Measurements from ENCODE around the gene KLC4.
"Not testable (repeated sequence)": the region's sequence is repeated elsewhere in the genome, so short reads cannot be mapped to it uniquely, and the experiment has no call there.

KLC4 gene

DNA sequence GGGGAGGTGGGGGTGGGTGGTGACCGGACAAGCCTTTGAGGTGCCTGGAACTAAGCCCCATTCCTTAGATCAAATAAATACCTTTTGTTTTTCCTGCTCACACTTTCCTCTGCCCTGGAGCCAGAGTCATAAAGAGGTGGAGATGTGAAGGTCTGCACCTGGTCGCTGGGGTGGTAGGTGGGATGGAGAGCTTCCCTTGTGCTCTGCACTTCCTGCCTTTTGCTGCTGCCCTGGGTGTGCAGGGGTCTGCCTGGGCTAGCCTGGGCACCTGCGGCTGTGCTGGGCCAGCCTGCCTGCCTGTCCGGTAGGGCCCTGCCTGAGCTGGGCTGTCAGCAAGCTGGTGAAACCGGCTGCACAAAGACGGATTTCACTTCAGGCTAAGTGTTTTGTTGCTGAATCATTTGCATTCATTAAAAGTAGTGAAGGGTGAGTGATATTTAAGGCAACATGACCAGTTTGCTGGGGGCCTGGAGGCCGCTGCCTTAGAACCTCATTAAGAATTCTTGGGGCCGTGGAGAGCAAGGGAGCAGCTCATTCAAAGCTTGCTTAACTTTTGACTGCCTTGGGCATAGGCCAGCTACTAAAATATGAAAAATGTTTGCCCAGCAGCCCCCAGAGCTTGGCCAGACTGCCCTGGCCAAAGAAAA is 37.1 kb downstream of the KLC4 start:
- DNase-seq: peak; percentile 42

DNA sequence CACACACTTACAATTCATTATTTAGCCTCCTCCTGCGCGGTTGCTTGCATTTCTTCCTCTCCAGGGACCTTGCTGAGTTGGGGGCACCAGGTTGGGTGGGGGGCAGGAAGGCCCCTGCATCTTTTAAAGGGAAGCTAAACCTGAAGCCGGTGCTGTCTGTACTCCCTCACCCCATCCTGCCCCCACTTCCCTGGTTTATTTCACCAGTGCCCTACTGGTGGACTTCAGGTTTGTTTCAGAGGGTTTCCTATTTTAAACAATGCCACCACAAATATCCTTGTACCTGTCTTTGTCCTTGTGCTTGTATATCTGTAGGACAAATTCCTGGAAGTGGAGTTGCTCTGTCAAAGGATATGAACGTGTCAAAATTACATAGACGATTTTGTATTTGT is 37.7 kb downstream of the KLC4 start:
- no peak for DNase-seq

DNA sequence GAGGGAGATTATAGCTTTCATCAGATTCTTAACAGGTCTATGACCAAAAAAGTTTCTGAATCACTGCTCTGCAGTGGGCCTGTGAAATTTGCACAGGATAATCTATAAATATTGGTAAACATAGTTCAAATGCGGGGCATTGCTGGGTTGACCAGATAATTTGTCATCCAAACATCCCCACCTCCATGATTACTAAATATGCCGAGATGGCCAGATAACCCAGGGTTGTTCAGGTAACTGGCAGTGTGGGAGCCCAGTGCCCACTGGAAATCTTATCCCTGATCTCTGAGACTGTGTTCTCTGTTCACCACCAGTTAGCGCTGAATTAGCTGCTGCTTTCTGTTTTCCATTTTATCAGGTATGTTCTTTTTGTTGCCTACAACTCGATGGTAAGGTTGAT is 38.1 kb downstream of the KLC4 start:
- DNase-seq: no peak

DNA sequence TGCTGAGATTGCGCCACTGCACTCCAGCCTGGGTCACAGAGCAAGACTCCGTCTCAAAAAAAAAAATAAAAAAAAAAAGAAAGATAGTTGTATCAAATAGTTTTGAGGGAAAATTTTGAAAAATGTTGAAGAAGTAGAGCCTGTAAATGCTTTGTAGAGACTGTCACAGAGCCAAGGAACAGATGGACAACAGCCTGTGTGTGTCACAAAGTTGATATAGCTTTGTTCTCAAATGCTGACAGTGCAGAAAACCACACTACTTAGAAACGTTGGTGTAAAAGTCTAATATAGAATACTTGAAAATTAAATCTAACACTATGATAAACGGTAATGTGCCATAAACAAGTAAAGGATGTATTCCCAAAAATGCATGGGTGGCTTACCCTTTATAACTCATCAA is 42.1 kb downstream of the KLC4 start:
- DNase-seq: no peak

DNA sequence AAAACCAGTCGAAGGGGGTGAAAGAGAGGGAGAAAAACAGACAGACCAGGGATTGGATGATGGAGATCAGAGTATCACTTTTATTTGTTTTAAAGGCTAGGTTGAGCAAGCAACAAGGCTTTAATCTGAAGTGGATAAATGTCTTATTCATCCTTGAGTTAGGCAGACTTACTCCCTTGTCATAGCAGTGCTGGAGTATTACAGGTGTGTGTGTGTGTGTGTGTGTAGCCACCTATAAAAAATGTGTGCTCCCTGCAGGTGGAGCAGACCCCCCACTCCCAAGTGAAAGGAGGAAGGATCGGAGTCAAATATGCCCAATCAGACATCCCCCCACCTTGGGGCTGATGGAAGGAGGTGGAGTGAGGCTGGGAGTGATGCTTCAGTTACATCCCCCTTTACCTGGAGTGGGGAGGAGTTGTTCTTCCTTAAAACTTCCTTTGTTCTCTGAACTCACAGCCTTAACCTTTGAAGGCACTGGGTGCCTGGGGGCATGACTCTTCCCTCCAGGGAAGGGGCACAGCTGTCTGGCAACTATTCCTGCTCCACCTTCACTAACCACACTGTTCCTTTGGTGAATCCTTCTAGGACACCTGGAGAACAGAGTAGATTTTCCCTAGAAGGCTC is 43.9 kb downstream of the KLC4 start:
- DNase-seq: no peak

DNA sequence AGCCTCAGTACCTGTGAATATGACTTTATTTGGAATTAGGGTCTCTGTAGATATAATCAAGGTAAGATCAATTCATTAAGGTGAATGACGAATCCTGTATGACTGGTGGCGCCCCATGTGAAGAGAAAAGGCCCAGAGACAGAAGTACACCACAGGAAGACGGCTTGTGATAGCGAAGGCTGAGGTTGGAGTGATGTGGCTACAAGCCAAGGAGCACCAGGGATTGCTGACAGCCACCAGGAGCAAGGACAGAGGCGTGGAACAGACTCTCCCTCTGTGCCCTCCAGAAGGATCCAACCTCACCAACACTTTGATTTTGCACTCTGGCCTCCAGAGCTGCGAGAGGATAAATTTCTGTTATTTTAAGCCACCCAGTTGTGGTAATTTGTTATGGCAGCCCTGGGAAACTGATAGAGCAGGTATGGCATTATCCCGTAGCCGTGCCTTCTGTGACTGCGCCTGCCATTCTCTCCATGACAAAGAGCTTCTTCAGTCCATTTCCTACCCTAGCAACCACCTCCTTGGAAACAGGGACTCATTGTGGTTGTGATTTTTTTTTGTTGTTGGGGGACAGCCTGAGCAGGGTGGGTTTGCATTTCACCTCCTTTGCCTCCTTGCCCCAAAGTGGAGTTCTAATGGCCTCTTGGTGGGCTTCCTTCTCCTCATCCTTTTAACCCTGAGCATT is 46.2 kb downstream of the KLC4 start:
- DNase-seq: no peak

DNA sequence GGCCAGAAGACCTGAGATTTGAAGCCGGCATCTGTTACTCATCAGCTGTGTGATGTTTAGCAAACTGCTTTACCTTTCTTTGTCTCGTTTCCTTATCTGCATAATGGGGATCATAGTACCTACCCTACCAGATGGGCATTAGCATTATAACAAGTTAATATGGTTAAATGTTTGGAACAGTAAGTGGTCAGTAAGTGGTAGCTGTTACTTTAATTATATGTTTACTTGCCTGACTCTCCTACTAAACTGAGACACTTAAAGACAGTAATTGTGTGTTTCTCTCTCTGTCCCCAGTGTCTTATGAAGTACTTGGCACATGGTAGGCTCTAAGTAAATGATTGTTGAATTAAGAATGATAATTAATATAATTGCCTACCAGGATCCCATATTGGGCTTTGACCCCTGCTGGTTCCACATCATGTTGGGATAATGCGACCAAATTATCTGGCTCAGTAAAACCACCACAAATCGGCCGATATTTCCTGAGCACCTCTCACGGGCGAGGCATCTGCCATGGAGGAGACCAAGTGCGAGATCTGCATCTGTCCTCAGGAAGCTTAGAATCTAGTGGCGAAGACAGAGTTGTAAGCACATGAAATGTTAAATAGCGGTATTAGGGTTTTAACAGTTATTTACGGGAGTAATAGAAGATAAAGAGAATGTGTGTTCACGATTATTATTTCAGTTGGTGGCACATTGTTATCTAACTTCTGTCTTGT is 48.1 kb downstream of the KLC4 start:
- no peak for DNase-seq

DNA sequence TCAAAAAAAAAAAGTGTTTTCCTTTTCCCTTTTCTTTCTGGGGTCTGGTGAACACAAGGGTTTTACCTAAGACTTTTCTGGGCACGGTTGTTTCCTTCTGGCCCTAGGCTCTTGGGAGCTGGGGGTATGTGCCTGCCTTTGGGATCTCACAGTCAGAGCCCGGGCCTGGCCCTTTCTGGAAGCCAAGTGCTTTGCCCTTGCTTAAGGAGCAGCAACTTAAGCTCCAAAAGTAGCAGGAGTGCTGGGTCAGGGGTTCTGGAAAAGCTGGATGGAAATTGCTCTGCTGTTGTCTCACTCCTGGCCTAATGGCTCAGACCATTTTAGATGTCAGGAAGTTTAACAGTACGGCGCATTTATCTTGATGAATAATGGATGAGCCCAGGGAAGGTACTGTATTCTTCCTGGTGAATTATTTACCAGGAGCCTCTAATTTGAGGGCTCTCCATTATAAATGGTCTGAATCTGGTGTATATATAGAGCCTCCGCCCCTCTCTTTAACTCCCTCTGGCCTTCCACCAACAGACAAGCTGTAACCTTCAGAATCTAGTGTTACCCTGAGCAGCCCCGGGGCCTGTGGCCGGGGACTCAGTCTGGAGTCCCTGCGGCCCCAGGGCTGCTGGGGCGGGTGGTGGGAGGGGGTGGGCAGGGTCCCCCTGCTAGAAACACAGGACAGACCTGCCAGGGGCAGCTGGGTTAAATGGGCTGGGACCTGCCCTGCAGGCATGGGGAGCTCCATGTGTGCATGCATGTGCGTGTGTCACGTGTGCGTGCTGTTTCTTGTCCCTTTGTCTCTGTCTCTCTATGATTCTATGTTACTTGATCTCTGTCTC is 54.2 kb downstream of the KLC4 start:
- no peak for DNase-seq

DNA sequence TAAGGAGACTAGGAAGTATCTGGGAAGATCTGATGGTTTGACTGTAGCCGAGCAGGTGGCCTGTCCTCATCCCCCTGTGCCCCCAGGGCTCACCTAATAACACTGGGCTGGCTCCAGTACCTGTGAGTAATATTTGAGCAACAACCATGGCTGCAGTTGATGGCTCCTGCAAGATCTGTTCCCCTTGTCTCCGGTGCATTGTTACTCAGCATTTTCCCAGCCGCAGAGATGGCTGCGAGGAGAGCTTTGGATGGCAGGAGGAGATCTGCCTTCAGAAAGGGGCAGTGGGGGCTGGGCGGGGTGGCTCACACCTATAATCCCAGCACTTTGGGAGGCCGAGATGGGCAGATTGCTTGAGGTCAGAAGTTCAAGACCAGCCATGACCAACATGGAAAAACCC is 55.9 kb downstream of the KLC4 start:
- no peak for DNase-seq

DNA sequence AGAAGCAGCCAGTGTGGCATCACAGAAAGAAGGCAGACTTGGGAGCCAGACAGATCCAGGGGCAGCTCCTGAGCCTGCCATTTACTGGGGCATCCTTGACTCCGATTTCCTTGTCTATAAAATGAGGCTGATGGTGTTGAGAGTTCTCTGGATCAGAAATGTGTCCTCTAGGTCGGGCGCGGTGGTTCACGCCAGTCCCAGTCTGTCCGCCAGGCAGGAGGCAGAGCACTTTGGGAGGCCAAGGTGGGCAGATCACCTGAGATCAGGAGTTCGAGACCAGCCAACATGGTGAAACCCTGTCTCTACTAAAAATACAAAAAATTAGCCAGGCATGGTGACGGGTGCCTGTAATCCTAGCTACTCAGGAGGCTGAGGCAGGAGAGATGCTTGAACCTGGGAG is 58.0 kb downstream of the KLC4 start:
- DNase-seq: not testable (repeated sequence)

DNA sequence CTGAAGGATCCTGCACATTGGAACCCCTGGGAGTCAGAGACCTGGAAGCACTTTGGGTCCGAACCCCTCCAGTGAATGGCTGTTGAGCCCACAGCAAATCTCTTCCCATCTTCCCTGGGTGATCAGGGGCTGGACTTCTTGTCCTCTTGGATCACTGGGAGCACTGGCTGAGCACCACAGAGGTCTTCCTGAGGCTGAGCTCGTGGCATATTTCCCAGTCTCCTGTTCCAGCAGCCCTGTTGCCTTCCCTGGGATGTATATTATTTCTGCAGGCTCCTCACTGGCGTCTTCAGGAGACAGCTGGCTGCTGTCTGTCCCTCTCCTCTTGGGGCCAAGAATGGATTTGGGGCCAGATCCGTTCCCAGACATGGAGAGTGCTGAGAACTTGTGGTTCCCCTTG is 60.1 kb downstream of the KLC4 start:
- no peak for DNase-seq

DNA sequence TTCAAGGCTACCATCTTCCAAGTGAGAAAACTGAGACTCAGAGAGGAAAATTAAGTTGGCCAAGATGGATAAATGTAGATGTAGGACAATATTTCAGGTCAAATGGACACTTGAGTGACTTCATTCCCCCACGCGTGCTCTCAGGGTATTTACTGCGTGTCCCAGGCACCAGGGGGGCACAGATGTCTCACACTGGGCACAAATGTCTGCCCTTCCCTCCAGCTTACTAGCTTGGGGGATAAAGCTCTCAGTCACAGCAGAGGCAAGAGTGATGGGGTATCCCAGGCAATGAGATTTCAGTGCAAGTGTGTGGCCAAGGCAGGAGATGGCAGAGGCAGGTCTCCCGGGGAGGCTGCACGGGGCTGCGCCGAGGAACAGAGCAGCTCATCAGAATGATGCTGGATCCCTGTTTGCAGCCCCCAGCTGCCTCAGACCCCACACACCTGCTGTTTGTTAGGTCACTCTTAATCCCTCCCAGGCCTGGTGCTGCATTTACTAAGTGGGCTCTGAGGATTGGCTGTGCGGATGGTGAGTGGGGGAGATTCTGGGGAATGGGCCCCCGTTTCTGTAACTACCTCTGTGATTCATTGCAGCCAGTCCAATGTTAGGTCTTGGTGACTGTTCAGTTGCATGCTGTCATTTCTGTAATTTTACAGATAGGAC is 60.8 kb downstream of the KLC4 start:
- DNase-seq: no peak

DNA sequence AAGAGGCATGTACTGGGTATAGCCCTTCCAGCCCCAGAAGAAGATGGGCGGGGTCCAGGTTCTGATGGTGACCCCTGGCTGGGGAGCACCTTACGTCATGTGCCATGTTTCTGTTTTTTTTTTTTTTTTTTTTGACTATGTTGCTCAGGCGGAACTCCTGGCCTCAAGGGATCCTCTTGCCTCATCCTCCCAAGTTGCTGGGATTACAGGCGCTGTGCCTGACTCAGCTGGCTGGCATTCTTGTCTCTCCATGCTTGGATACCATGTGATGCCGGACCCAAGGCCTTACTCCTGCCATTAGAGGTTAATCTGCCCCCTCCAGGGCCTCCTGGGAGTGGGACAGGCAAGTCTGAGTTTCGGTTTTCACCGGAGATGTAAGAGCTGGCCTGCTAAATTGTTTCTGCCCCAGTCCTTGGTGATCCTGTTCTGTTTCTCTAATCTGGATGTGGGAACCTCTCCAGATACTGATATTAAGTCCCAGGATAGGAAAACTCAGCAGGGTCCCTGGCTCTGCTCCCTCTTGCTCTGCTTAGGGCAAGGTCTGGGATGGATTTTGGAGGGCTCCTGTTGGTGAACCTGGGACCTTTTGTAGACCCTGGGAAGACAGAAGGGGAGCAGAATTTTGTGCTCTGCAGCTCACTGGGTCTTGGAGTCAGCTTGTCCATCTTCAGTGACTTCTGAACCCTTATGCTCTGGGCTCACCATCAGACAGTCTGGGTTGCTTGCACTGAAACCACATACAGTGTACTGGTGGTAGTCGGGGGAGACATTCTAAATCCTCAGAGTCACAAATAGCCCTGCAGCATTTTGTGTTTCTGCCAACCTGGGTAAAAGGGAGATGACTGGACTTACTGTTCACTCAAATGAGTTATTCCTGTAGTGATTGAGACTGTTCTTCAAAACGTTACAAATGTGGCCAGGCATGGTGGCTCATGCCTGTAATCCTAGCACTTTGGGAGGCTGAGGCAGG is 61.8 kb downstream of the KLC4 start:
- no peak for DNase-seq

DNA sequence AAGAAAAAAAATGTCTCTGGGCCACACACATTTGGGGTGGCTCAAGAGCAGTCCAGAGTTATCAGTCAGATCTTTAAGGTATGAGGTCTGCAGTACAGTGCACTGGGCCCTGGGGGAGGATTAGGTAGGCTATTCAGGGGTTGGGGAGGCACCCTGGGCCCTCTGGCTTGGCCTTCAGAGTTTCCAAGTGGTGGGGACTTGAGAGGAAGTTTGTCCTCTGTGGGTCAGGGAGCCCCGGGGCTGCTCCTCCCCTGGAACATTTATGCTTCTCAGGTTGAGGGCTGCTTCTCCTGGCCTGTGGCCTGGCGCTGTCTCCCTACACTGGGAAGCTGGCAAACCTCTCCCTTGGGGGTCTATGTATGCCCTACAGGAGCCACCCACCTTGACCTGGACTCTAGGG is 62.7 kb downstream of the KLC4 start:
- no peak for DNase-seq

DNA sequence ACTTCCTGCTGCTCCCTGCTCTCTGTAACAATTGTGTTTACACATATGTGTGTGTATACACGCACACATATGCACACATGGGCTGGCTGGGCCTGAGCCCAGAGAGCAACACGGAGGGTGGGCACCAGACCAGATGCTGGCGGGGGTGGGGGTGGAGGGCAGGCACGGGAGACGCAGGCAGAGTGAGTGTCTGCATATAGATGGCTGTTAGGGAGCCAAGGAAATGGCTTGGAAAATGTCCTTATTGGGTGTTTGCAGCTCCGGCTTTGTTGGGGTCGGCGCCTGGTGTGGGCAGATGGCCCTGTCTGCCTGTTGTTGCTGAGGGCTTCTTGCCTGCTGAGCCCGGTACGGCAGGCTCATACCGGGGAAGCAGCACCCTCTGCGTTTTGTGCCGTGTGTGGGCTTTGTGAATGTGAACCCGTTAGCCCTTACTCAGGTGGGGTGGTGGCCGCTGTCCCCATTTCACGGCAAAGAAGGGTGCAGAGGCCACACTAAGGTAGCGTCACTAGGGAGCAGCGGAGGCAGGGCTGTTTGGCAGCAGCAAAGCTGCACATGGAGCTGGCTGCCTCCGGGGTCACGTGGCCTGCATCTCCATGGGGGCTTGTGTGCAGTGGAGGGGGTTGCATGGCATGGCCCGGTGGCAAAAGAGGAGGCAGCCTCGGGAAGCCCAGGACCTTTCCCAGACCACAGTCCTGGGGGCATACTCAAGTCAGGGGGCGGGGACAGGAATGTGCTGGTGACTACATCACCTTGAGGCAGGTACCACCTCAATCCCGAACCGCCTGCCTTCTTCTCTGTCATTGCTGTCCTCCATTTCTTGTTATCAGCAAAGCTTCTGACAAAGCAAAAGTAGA is 64.3 kb downstream of the KLC4 start:
- no peak for DNase-seq

DNA sequence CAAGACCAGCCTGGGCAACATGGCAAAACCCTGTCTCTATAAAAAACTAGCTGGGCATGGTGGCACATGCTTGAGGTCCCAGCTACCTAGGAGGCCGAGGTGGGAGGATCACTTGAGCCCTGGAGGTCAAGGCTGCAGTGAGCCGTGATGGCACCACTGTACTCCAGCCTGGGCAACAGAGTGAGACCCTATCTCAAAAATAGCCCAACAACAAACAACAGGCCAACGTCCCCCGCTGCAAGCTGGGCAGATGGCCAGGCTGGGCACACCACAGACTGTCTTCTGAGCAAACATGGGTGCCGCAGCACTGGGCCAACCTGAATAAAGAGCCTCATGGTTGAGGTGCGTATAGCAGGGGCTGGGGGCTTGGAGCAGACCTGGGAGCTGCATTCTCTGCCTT is 65.0 kb downstream of the KLC4 start:
- no peak for DNase-seq
